Neural cell (in vitro differentiated cells): Measurements from ENCODE around the gene TMEM54. TPM values are rescaled to one million over a fixed set of nuclear protein-coding genes. Genes with fewer than 3 reads are reported as not detected.

Experiments used
- H2AFZ ChIP-seq: fragments of 200-600, 300-800 bp; sonication (generic), shearing (Covaris generic); 2 replicates; pipeline ENCODE4 v1.6.0; 2014; ENCODE audit warnings: low read depth, mild to moderate bottlenecking, antibody characterized with exemption, low read length, moderate library complexity
- H3F3A ChIP-seq: fragments of 200-600 bp; shearing (Covaris generic); 2 replicates; pipeline ENCODE4 v1.6.1; 2016; ENCODE audit warnings: mild to moderate bottlenecking, moderate library complexity, mixed read lengths, antibody characterized with exemption, low read length; ENCODE audit not compliant: insufficient read depth, poor library complexity, severe bottlenecking
- H3K27ac ChIP-seq: fragments of 200-600, 300-800 bp; sonication (generic), shearing (Covaris generic); 2 replicates; pipeline ENCODE4 v1.5.1; 2014; ENCODE audit warnings: mild to moderate bottlenecking, low read length, moderate library complexity
- H3K27me3 ChIP-seq: fragments of 300-800, 200-600 bp; sonication (generic), shearing (Covaris generic); 2 replicates; pipeline ENCODE4 v1.6.0; 2014; ENCODE audit warnings: mild to moderate bottlenecking, low read depth, low read length, moderate library complexity; ENCODE audit not compliant: insufficient read depth
- H3K36me3 ChIP-seq: fragments of 300-800, 200-600 bp; sonication (generic), shearing (Covaris generic); 2 replicates; pipeline ENCODE4 v1.5.1; 2014; ENCODE audit warnings: mild to moderate bottlenecking, antibody characterized with exemption, low read length, moderate library complexity; ENCODE audit not compliant: insufficient read depth
- H3K4me2 ChIP-seq: fragments of 300-800, 200-600 bp; sonication (generic), shearing (Covaris generic); 2 replicates; pipeline ENCODE4 v1.6.0; 2014; ENCODE audit warnings: mild to moderate bottlenecking, low read length
- H3K4me3 ChIP-seq: fragments of 300-800, 200-600 bp; sonication (generic), shearing (Covaris generic); 2 replicates; pipeline ENCODE4 v1.5.1; 2014; ENCODE audit warnings: mild to moderate bottlenecking, low read length, moderate library complexity
- H3K79me2 ChIP-seq: fragments of 200-600 bp; shearing (Covaris generic); replicated peaks from 2 replicates; pipeline ENCODE4 v1.6.0; 2014; ENCODE audit warnings: mild to moderate bottlenecking, low read length, moderate library complexity; ENCODE audit not compliant: insufficient read depth
- H3K9ac ChIP-seq: fragments of 300-800, 200-600 bp; sonication (generic), shearing (Covaris generic); 2 replicates; pipeline ENCODE4 v1.6.1; 2016; ENCODE audit warnings: mild to moderate bottlenecking, low read length, mixed read lengths
- H3K9me2 ChIP-seq: fragments of 200-600 bp; shearing (Covaris generic); 2 replicates; pipeline ENCODE4 v1.6.1; 2016; ENCODE audit warnings: mild to moderate bottlenecking, low read length, mixed read lengths; ENCODE audit not compliant: insufficient read depth
- H3K9me3 ChIP-seq: fragments of 200-600, 300-800 bp; sonication (generic), shearing (Covaris generic); 2 replicates; pipeline ENCODE4 v1.6.1; 2016; ENCODE audit warnings: mild to moderate bottlenecking, mixed run types, low read length, moderate library complexity, mixed read lengths
- H4K20me1 ChIP-seq: fragments of 200-600 bp; shearing (Covaris generic); 2 replicates; pipeline ENCODE4 v1.6.1; 2016; ENCODE audit warnings: mild to moderate bottlenecking, mixed run types; ENCODE audit not compliant: insufficient read depth
- CTCF ChIP-seq: fragments of 450-650 bp; IDR thresholded peaks from 2 replicates; pipeline ENCODE4 v1.5.1; 2014; ENCODE audit warnings: antibody characterized with exemption, mild to moderate bottlenecking, moderate library complexity; ENCODE audit not compliant: poor library complexity, severe bottlenecking
- EP300 ChIP-seq: fragments of 450-650 bp; conservative IDR thresholded peaks from 2 replicates; pipeline ENCODE4 v1.6.1; 2014; ENCODE audit warnings: antibody characterized with exemption, mild to moderate bottlenecking, moderate library complexity; ENCODE audit not compliant: poor library complexity, severe bottlenecking
- EZH2 ChIP-seq: fragments of 200-600, 300-800 bp; shearing (Covaris generic), sonication (generic); IDR thresholded peaks from 2 replicates; pipeline ENCODE4 v1.6.1; 2014; ENCODE audit warnings: antibody characterized with exemption, low read length, borderline replicate concordance, mild to moderate bottlenecking; ENCODE audit not compliant: insufficient read depth, poor library complexity, severe bottlenecking
- MXI1 ChIP-seq: fragments of 450-650 bp; conservative IDR thresholded peaks from 2 replicates; pipeline ENCODE4 v1.6.1; 2014; ENCODE audit warnings: antibody characterized with exemption, mild to moderate bottlenecking; ENCODE audit not compliant: poor library complexity, severe bottlenecking
- POLR2AphosphoS5 ChIP-seq: IDR thresholded peaks from 2 replicates; pipeline ENCODE4 v1.6.1; 2012
- RAD21 ChIP-seq: fragments of 450-650 bp; conservative IDR thresholded peaks from 2 replicates; pipeline ENCODE4 v1.6.1; 2014; ENCODE audit warnings: antibody characterized with exemption, mild to moderate bottlenecking, moderate library complexity
- REST ChIP-seq: IDR thresholded peaks from 2 replicates; pipeline ENCODE4 v1.6.1; 2012; ENCODE audit warnings: borderline replicate concordance
- SMC3 ChIP-seq: fragments of 450-650 bp; conservative IDR thresholded peaks from 2 replicates; pipeline ENCODE4 v1.6.1; 2014; ENCODE audit warnings: antibody characterized with exemption, mild to moderate bottlenecking, moderate library complexity; ENCODE audit not compliant: poor library complexity
- TAF1 ChIP-seq: IDR thresholded peaks from 2 replicates; pipeline ENCODE4 v1.6.1; 2012; ENCODE audit warnings: low read depth
- polyA plus RNA-seq: library from polyadenylated mRNA; depleted of rRNA; stranded (reverse); fragments of >200 nt; gene quantifications from 2 replicates; pipeline ENCODE4 v1.2.3, GENCODE V29; 2014

Gene TMEM54
- polyA plus RNA-seq, 1 donor from 2014 or later, result not detected

GRCh38 chr1:32928285-32928684, 27.1 kb upstream of the TMEM54 start:
- Histone ChIP-seq H3K9me3 (no peaks in the 10 kb centered on the region), H3K79me2 (no peaks in the 10 kb centered on the region), H2AFZ (no peak overlapping the region), H3K27me3 (peaks cover 22% of the 10 kb centered on the region), H3K4me2 (no peak overlapping the region), H3K9me2 (no peaks in the 10 kb centered on the region), H3K27ac (no peak overlapping the region), H4K20me1 (no peaks in the 10 kb centered on the region), H3F3A (no peaks in the 10 kb centered on the region), H3K36me3 (no peaks in the 10 kb centered on the region), H3K4me3 (no peak overlapping the region), H3K9ac (no peak overlapping the region)
- TF ChIP-seq POLR2AphosphoS5 (no peak), CTCF (no peak), RAD21 (no peak), SMC3 (no peak)

GRCh38 chr1:32927441-32927840, 26.3 kb upstream of the TMEM54 start:
- H3K36me3 ChIP-seq, result no peaks in the 10 kb centered on the region
- no peaks in the 10 kb centered on the region for H4K20me1 ChIP-seq
- H3K27ac ChIP-seq, result no peak overlapping the region
- H3K9ac ChIP-seq, result no peak overlapping the region
- no peak overlapping the region for H2AFZ ChIP-seq
- no peak overlapping the region for H3K4me3 ChIP-seq
- no peaks in the 10 kb centered on the region for H3K9me3 ChIP-seq
- H3K4me2 ChIP-seq, result no peak overlapping the region
- H3K27me3 ChIP-seq, result peaks cover 22% of the 10 kb centered on the region
- no peaks in the 10 kb centered on the region for H3K9me2 ChIP-seq
- H3K79me2 ChIP-seq, result no peaks in the 10 kb centered on the region
- no peaks in the 10 kb centered on the region for H3F3A ChIP-seq
- TF ChIP-seq EP300 (no peak), CTCF (no peak)

GRCh38 chr1:32926562-32926961, 25.4 kb upstream of the TMEM54 start:
- Histone ChIP-seq H3K4me3 (no peak overlapping the region), H3K27me3 (peaks cover 22% of the 10 kb centered on the region)

More at GRCh38 chr1:32926562-32926961, 25.4 kb upstream of the TMEM54 start:
- Histone ChIP-seq H3K9ac (no peak overlapping the region), H3K79me2 (no peaks in the 10 kb centered on the region), H2AFZ (no peak overlapping the region), H3K27ac (no peak overlapping the region), H4K20me1 (no peaks in the 10 kb centered on the region), H3K9me2 (no peaks in the 10 kb centered on the region), H3F3A (no peaks in the 10 kb centered on the region), H3K4me2 (no peak overlapping the region), H3K36me3 (no peaks in the 10 kb centered on the region), H3K9me3 (no peaks in the 10 kb centered on the region)
- TF ChIP-seq SMC3 (no peak), CTCF (no peak), EP300 (no peak), EZH2 (no peak), TAF1 (no peak), RAD21 (no peak), MXI1 (no peak), POLR2AphosphoS5 (no peak), REST (no peak)
